NCI-H187 treated with DMSO at 0.1 percent for 48 hours (cell line): ENCODE data around the gene TBC1D4.
"Not testable (repeated sequence)": the region's sequence is repeated elsewhere in the genome, so short reads cannot be mapped to it uniquely, and the experiment has no call there.

Experiments
- DNase-seq: peaks from one replicate; lab custom pipeline; 2025; lab: John Stamatoyannopoulos, UW

TBC1D4 gene

DNA sequence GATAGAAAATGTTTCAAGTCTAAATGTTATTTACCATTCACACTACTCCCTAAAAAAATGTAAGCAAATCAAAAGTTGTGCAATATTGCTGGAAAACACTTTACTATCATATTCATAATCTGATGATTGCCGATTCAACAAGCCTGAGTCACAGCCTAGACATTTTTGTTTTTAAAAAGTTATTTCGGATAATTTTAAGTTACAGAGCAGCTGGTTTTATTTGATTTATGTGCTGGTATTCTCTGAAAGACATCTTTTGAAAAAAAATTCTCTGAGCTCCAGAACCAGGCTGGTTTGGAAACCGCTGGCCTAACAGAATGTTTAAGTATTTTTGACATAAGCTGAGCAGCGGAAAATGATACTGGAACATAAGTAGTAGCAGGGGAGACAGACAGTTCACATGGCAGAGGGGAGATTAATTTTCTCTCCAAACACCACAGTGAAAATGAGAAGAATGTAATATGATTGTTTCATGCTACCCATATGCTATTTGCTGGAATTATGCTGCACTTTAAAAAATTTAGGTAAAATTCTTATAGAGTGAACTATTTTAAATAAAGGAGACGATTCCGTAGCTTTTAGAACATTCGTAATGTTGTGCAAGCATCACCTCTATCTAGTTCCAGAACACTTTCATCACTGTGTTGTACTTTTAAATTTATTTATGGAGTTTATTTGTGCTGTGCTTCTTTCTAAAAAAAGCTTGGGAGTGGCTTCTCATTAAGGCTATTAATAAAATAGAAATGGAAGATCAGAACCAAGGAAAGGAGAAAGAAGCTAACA lies 36.1 kb downstream of the TBC1D4 start:
- DNase-seq: no peak

DNA sequence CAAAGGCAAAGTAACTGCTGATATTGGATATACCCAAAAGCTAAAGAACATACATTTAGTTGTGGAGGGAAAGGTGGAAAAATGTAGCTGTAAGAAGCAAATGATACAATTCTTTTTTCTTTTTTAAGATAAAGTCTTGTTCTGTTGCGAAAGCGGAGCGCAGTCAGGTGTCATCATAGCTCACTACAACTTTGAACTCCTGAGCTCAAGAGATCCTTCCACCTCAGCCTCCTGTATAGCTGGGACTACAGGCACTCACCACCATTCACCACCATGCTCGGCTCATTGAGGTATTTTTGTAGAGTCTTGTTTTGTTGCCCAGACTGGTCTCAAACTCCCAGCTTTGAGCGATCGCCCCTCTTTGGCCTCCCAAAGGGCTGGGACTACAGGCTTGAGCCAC lies 38.0 kb downstream of the TBC1D4 start:
- no peak for DNase-seq

DNA sequence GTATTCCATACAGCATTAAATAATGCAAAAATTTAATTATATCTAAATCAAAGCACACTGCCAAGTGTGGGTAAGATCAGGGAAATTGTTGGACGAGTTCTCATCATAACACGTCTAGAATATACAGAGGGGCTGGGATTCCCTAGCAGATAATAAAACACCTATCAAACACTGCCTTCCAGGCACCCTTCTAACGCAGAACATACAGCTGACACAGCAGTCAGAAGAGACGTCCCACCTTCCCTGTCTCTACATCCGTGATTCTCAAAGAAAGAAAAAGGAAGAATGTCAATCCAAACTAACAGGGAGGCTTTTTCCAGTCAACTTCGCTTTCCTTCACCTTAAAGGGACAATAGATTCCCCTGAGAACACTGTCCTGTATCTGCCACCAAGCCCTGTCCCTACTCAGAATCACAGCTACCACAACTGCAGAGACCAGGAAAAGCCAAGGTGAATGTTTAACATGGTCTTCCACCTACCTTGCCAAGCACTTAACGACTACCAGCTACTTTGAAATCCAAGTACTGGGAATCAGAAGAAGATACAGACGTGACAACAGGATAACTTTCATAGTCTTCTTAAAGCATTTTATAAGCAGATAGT lies 38.5 kb downstream of the TBC1D4 start:
- no peak for DNase-seq

DNA sequence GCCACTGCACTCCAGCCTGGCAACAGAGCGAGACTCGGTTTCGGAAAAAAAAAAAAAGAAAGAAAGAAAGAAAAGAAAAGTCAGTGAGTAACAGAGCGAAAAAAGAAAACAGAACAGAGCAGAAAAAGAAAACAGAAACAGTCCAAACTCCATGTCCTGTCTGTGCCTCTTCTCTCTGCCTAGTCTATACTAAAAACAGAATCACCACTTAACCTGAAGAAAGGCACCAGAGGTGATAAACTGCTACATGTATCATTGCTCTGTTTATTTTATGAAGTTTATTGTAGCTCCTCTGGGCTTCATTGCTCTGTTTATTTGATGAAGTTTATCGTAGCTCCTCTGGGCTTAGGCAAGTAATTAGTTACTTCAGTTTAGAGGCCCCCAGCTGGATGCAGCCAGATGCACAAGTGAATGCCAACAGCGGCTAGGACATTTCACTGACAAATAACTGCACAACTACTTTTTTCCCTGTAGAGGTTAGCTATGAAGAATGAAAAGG lies 39.2 kb downstream of the TBC1D4 start:
- no peak for DNase-seq

DNA sequence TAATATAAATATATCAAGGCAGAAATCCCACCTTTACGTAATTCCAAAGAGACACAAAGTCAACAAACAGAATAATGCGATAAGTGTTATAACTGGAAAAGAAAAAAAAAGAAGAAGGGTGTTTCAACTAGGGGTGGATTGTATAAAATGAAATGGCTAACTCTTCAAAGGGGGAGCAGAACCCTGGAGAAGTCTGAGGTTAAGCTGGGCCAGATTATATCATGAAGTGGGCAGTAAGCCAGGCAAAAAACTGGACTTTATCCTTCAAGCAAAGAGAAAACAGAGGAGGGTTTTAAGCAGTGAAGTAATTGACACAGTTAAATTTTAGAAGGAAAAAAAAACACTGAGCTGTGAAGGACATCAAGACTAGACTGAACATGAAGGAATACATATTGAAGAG lies 41.9 kb downstream of the TBC1D4 start:
- no peak for DNase-seq

DNA sequence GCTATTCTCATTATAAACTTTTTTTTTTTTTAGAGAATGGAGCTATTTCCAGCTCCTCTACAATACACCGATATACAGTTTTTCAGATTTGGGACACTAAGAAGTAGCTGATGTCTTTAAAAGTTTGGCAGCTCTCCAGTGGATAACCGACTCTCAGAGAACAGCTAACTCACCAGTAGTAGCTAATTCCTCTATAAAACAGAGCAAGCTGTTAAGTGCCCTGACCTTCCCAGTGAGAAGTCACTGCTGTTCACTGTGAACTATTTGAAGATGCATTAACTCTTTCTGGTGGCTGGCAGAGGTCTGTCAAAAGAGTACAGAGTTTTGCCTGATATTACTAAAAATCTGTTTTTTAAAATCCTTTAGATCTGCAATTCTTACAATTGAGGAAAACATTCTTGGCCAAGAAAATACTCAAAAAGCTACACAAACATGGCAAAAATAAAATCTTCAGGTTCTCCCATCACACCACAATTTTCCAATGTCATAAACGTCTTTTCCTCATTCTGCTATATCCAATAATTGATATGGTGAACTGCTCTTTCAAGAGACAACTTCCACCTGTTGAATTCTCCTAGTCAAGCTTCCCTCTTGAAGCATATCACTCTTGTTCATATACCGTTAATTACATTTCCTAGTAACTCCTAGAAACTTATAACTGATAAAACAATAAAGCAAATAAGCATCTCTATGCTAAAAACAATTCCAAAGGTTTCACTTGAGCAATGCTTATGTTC lies 44.2 kb downstream of the TBC1D4 start:
- DNase-seq: no peak

DNA sequence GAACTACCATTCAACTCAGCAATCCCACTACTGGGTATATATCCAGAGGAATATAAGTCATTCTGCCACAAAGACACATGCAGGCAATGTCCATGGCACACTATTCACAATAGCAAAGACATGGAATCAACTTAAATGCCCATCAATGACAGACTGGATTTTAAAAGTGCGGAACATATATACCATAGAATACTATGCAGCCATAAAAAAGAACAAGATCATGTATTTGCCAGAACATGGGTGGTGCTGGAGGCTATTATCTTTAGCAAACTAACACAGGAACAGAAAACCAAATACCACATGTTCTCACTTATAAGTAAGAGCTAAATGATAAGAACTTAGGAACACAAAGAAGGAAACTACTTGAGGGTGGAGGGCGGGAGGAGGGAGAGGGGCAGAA lies 47.8 kb downstream of the TBC1D4 start:
- not testable (repeated sequence) for DNase-seq

DNA sequence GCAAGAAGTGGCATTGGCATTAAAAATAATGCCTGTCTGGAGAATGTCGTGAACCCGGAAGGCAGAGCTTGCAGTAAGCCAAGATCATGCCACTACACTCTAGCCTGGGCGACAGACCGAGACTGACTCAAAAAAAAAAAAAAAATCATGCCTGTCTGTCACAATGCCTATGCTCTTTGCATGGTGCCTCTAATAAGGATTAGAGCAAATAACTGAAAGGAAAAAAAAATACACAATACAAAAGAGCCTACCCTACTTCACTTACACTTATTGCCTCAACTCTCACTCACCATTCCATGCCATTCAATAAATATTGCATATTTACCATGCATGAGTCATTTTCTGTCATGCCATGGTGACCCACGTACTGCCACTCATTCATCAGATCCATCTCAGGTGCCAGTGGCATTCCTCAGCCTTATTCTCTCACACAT lies 49.1 kb downstream of the TBC1D4 start:
- DNase-seq: no peak

DNA sequence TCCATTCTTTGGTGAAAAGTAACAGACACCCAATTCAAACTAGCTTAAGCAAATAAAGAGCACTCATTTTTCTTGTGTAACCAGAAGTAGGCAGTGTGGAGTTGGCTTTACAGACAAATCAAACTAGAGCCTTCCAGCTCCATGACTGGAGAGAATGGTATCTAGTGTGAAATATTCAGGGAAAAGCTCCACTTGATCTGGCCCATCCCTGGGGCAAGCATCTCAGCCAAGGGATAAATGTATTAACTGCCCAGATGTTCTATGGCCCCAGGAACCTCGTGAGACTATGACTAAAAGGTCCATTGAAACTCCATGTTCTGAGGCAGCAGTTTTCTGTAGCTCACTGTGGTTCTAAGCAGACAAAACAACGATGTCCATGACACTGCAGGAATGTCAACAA lies 49.9 kb downstream of the TBC1D4 start:
- no peak for DNase-seq

DNA sequence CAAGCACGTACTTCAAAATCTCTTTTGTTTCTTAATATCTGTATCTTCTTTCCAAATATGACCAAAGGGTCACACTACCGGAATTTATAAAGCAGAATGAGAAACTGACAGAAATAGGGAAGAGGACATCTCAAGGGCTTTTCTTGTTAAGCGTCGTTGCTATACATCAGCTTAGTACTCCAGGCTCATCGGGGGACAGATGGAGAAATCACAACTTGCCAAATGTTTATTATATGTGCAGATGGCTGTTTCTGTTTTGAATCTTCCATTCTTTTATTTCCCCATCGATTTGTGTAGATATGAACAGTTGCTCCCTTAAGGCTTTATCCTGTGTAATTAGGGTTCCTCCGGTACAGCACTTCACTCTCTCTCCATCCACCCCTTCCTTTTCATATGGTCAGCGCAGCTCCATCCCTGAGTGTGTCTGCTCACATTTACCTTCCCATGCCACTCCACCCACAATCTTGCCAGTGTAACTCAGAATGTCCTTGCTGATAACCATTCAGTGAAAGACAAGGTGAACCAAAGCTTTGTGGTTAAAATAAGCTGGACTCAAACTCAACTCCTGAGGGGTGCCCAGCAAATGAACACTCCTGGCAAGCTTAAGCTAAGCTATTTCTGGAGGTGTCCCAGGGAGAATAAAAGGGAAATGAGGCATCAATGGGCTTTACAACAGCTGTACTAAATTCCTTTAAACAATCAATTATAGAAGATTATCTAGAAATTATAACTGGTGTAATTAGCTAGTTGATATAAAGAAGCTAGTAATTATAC lies 51.3 kb downstream of the TBC1D4 start:
- no peak for DNase-seq

DNA sequence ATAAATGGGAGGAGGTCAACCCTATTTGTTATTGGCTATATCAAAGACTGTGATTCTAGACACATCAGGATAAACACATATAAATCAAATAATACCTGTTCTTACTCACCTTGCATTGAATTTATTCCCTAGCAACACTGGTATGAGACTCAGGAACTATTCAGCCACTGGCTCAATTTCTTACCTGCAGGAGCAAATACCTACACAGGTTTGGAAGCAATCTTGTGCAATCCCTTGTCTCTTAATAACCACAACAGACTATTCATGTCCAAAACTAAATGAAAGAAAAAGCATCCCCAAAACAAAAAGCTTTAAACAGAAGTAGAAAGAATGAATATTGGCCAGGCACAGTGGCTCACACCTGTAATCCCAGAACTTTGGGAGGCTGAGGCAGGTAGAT lies 55.5 kb downstream of the TBC1D4 start:
- no peak for DNase-seq

DNA sequence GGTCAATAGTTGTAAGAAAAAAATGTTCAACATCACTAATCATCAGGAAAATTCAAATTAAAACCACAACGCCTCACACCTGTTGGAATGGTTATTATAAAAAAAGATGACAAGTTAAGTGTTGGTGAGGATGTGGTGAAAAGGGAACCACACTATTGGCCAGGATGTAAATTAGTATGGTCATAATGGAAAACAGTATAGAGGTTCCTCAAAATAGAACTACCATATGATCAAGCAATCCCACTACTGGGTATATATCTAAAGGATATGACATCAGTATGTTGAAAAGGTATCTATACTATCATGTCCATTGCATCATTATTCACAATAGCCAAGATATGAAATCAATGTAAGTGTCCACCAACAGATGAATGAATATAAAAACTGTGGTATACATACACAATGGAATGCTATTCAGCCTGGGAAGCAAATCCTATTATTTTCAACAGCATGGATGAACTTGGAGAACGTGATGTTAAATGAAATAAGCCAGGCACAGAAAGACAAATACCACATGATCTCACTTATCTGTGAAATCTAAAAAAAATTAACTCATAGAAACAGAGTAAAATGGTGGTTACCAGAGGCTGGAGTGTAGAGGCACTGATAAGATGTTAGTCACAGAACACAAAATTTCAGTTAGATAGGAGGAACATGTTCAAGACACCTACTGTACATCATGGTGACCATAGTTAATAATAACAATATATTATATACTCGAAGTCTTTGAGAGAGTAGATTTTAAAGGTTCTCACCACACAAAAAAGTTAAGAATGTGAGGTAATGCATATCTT lies 56.6 kb downstream of the TBC1D4 start:
- DNase-seq: no peak

DNA sequence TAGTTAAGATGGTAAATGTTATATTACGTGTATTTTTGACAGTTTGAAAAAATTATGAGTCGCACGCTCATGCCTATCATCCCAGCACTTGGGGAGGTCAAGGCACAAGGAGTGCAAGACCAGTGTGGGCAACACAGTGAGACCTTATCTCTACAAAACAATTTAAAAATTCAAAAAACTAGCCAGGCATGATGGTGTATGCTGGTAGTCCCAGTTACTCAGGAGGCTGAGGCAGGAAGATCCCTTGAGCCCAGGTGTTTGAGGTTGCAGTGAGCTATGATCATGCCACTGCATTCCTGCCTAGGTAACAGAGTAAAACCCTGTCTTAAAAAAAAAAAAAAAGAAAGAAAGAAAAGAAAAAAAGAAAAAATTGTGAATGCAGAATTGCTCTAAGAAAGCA lies 58.0 kb downstream of the TBC1D4 start:
- DNase-seq: no peak

DNA sequence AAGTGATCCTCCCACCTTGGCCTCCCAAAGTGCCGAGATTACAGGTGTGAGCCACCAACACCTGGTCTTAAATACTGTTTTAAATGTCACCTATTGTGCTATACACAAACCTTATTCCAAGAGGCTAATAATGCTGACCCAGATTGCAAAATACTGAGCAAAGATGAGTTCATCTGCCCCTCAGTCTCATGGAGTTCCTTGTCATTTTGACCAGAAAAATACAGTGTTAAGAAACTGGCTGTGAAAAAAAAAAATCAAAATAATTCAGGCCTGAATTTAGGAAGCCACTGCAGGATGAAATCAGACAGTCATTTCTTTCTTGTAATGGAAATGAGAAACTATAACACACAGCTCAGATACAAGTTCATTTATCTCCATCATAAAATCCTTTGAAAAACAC lies 59.9 kb downstream of the TBC1D4 start:
- no peak for DNase-seq

DNA sequence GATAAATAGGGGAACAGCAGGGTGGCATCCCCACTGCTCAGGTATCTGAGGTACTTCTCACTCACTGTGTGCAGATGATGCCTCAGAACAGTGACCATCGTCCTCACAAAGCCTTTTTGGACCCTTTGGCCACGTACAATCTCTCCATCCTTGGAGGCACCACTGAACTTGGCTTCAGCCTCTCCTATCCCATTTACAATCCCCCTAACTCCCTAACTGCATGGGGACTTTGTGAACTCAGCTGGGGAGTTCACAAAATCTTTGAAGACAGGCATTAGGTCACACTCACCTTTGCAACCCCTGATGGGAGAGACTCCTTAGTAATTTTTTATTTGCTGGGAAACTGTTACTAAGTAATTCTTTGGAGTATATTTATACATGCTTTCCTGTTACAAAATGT lies 60.8 kb downstream of the TBC1D4 start:
- DNase-seq: no peak

DNA sequence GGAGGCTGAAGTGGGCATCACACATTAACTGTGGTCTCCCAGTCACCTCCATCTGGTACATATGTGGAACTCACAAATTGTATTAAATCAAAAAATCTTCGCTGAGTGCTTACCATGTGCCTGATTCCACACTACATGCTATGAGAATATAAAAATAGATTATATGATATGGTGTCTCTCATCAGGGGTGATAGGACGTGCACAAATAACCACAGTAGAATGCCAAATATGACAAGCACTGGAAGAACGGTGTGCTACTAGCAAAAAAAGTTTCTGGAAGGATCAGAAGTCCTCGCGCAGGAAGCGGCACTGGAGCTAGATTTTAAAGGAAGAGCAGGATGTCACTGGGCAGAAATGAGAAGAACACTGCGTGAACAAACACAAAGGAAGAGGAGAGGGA lies 62.3 kb downstream of the TBC1D4 start:
- DNase-seq: no peak

DNA sequence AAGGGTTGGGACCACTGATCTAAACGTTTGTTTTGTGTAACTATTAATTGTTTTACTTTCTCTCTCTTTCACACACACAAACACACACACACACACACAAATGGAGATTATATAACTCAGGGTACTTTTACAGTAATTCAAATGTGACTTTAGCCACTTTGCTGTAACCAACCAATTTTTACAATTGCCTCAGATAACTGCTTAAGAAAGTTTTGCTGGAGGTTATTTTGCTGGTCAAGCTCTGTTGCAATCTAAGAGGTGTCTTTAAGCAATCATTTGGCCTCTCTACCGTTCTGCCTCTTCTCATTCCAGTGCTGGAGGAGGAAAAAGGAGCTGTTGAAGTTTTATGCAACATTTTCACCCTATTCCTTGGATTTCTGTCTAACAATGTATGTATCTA lies 63.0 kb downstream of the TBC1D4 start:
- DNase-seq: no peak

DNA sequence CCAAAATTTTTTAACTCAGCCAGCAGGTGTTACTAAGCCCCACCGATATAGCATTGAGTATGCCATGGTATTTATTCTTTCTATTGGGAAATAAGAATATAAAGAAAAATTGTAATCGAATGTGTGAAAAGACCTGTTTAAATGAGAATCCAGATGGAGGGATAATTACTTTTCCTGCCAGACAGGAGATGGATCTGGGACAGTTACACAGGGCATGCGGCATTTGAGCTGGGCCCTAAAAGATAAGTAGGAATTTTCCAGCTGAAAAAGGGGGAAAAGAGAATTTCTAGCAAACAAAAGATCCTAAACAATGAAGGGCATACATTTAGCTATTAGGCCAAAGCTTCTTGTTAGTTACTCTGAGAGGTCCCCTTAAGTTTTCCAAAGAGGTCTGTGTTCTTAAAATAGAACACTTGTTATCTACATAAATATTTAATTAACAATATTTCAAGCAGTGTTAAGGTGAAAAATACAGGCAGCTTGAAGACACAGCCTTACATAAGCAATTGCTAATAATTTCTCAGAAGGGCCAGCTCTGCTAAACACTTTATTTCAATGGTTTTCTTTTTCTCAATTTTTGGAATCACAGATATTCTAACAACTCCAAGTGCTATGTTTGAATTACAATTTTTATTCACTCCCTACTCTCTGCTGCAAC lies 63.7 kb downstream of the TBC1D4 start:
- DNase-seq: no peak

DNA sequence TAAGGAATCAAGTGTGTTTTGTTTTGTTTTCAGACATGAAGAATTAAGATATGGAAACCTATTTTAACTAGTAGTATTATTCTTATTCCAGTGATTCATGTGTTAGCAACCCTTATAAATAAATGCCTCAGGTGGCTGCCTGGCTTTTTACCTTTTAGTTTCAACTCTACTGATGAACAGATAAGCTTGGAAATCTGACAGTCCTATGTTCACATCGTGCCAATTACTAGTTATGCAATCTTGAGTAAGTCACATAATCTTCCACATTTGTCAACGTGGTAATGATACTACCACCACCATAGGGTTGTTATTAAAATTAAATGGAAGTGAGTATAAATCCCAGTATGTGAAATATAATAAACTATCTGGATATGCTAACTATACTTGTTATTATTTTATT lies 64.3 kb downstream of the TBC1D4 start:
- DNase-seq: no peak

DNA sequence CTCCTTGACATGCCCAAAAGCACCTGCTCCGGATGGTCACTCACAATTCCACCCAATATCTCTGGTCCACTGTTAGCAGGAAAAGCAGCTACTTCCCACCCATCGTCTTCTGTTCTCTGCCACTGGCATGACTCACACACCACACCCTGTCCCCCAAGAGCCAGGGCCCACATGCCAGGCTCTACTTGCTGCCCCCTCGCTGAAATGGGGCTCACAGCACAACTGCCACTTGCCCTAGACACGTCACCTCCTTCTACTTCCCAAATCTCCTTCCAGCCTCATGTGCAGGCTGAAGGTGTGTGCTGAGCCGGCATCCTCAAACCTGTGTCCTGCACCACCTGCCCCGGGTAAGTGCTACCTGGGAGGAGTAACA lies 65.0 kb downstream of the TBC1D4 start:
- DNase-seq: no peak
